HCT116 (cell line): ENCODE data around the gene LRRC4. TPM values are rescaled to one million over a fixed set of nuclear protein-coding genes. Genes with fewer than 3 reads are reported as not detected.

Experiments used
- ATAC-seq: fragments of 200-7000 bp; cut with Tn5 transposase; 2 replicates; pipeline ENCODE4 v1.9.1; 2020; ENCODE audit warnings: mild to moderate bottlenecking, moderate library complexity
- BruUV-seq: library from RNA; stranded (reverse); fragments of 400-500 nt; replicated peaks from 2 replicates; lab custom pipeline; 2021; lab: Mats Ljungman, UMichigan
- CTCF ChIA-PET: fragments of 300-600 bp; sonication (Branson Sonifier 250); formaldehyde crosslinking; loops from one replicate; lab custom pipeline; 2021; ENCODE audit warnings: antibody characterized with exemption; lab: Charles Lee
- POLR2A ChIA-PET: fragments of 300-600, 350-600 bp; sonication (Branson Sonifier 250); formaldehyde crosslinking; loops from one replicate; lab custom pipeline; 2021; ENCODE audit warnings: antibody characterized with exemption; lab: Charles Lee
- RAD21 ChIA-PET, 2 experiments: fragments of 300-600 bp; sonication (Branson Sonifier 250); formaldehyde crosslinking; loops; one replicate each; lab custom pipeline; 2023; ENCODE audit warnings: low total read pairs in 2 of 2; ENCODE audit not compliant: uncharacterized antibody in 2 of 2, unreplicated experiment in 2 of 2, low non-redundant PET in 1 of 2; lab: Charles Lee
- DNase-seq: peaks from one replicate; pipeline ENCODE4 v3.0.0-alpha.2; 2010; ENCODE audit warnings: low read depth, low spot score
- H2AFZ ChIP-seq: fragments of 200-600 bp; shearing (Covaris generic), sonication (generic); 2 replicates; pipeline ENCODE4 v1.6.1; 2017; ENCODE audit warnings: low read depth, mixed run types, mixed read lengths, antibody characterized with exemption, low read length; ENCODE audit not compliant: poor library complexity, severe bottlenecking
- H3K27ac ChIP-seq: 2 replicates; pipeline ENCODE4 v1.5.1; 2012; ENCODE audit warnings: low read depth, low read length
- H3K27me3 ChIP-seq: fragments of 200-600 bp; sonication (generic); 2 replicates; pipeline ENCODE4 v1.6.1; 2016; ENCODE audit warnings: mixed run types, low read length, mixed read lengths; ENCODE audit not compliant: insufficient read depth
- H3K36me3 ChIP-seq, 2 experiments: fragments of 200-500 bp in 1 of 2; fragments of 200-600 bp in 1 of 2; sonication (Bioruptor generic) in 1 of 2; sonication (generic) in 1 of 2; 2 replicates each; pipeline versions ENCODE4 v1.5.1 to v1.6.1; 2014 to 2016; ENCODE audit warnings: low read length in 2 of 2, inconsistent platforms in 1 of 2, mixed read lengths in 1 of 2, mixed run types in 1 of 2; ENCODE audit not compliant: insufficient read depth in 2 of 2, control insufficient read depth in 1 of 2
- H3K4me1 ChIP-seq, 2 experiments: fragments of 200-600 bp in 1 of 2; sonication (generic) in 1 of 2; 2 replicates each; pipeline versions ENCODE4 v1.5.1 to v1.6.1; 2012 to 2017; ENCODE audit warnings: low read length in 2 of 2, inconsistent platforms in 1 of 2, mild to moderate bottlenecking in 1 of 2, mixed read lengths in 1 of 2, mixed run types in 1 of 2, moderate library complexity in 1 of 2; ENCODE audit not compliant: insufficient read depth in 2 of 2, control insufficient read depth in 1 of 2
- H3K4me2 ChIP-seq: fragments of 200-600 bp; sonication (generic); 2 replicates; pipeline ENCODE4 v1.6.1; 2017; ENCODE audit warnings: mixed run types, low read length, mixed read lengths
- H3K4me3 ChIP-seq, 2 experiments: fragments of 200-600 bp in 1 of 2; sonication (generic) in 1 of 2; replicated peaks in 1 of 2; 2 replicates each; pipeline ENCODE4 v1.5.1; 2011 to 2016; ENCODE audit warnings: low read length in 2 of 2, control low read depth in 1 of 2, low read depth in 1 of 2, mild to moderate bottlenecking in 1 of 2, mixed read lengths in 1 of 2, mixed run types in 1 of 2
- H3K79me2 ChIP-seq: fragments of 200-600 bp; sonication (generic); 2 replicates; pipeline ENCODE4 v1.6.1; 2017; ENCODE audit warnings: mild to moderate bottlenecking, mixed run types, low read length, moderate library complexity, mixed read lengths; ENCODE audit not compliant: insufficient read depth
- H3K9ac ChIP-seq: fragments of 200-600 bp; sonication (generic); 2 replicates; pipeline ENCODE4 v1.6.1; 2016; ENCODE audit warnings: low read length, mixed read lengths
- H3K9me2 ChIP-seq: fragments of 200-600 bp; sonication (generic), shearing (Covaris generic); 2 replicates; pipeline ENCODE4 v1.6.1; 2017; ENCODE audit warnings: mixed run types, mild to moderate bottlenecking, moderate library complexity; ENCODE audit not compliant: insufficient read depth
- H3K9me3 ChIP-seq, 2 experiments: fragments of 200-500 bp in 1 of 2; fragments of 200-600 bp in 1 of 2; sonication (Bioruptor generic) in 1 of 2; sonication (generic) in 1 of 2; 2 replicates each; pipeline ENCODE4 v1.6.1; 2014 to 2017; ENCODE audit warnings: low read length in 2 of 2, mixed read lengths in 2 of 2, inconsistent platforms in 1 of 2, low read depth in 1 of 2, mild to moderate bottlenecking in 1 of 2, mixed run types in 1 of 2, moderate library complexity in 1 of 2; ENCODE audit not compliant: control insufficient read depth in 1 of 2, insufficient read depth in 1 of 2
- H4K20me1 ChIP-seq: fragments of 200-600 bp; sonication (generic), shearing (Covaris generic); 2 replicates; pipeline ENCODE4 v1.6.1; 2017; ENCODE audit warnings: mixed run types, mild to moderate bottlenecking, moderate library complexity; ENCODE audit not compliant: insufficient read depth
- ATF3 ChIP-seq: IDR thresholded peaks from 2 replicates; pipeline ENCODE4 v1.6.1; 2012
- CBX3 ChIP-seq: IDR thresholded peaks from 2 replicates; pipeline ENCODE4 v1.6.1; 2012; ENCODE audit warnings: low read depth
- CEBPB ChIP-seq: IDR thresholded peaks from 2 replicates; pipeline ENCODE4 v1.6.1; 2012; ENCODE audit warnings: low read depth
- CTCF ChIP-seq, 3 experiments: fragments of 200-600 bp in 1 of 3; sonication (generic) in 1 of 3; IDR thresholded peaks in 2 of 3; conservative IDR thresholded peaks in 1 of 3; 2 replicates each; pipeline ENCODE4 v1.5.1; 2012 to 2017; ENCODE audit warnings: low read depth in 2 of 3, low read length in 2 of 3, antibody characterized with exemption in 1 of 3, borderline replicate concordance in 1 of 3, control low read depth in 1 of 3, mild to moderate bottlenecking in 1 of 3, mixed read lengths in 1 of 3, mixed run types in 1 of 3, moderate library complexity in 1 of 3; ENCODE audit not compliant: insufficient read depth in 1 of 3
- EGR1 ChIP-seq: IDR thresholded peaks from 2 replicates; pipeline ENCODE4 v1.6.1; 2012; ENCODE audit warnings: low read depth
- ELF1 ChIP-seq: IDR thresholded peaks from 2 replicates; pipeline ENCODE4 v1.6.1; 2012; ENCODE audit warnings: low read depth, borderline replicate concordance
- EZH2 ChIP-seq: fragments of 200-600 bp; sonication (generic); IDR thresholded peaks from 2 replicates; pipeline ENCODE4 v1.6.1; 2017; ENCODE audit warnings: antibody characterized with exemption, mixed run types
- FOSL1 ChIP-seq: IDR thresholded peaks from 2 replicates; pipeline ENCODE4 v1.6.1; 2012; ENCODE audit warnings: low read depth
- JUND ChIP-seq: IDR thresholded peaks from 2 replicates; pipeline ENCODE4 v1.6.1; 2012
- MAX ChIP-seq: IDR thresholded peaks from 2 replicates; pipeline ENCODE4 v1.6.1; 2012
- POLR2AphosphoS5 ChIP-seq: IDR thresholded peaks from 2 replicates; pipeline ENCODE4 v1.6.1; 2011; ENCODE audit warnings: mild to moderate bottlenecking, low read depth, low read length, moderate library complexity
- RAD21 ChIP-seq: IDR thresholded peaks from 2 replicates; pipeline ENCODE4 v1.6.1; 2012; ENCODE audit warnings: low read depth, mild to moderate bottlenecking
- REST ChIP-seq: IDR thresholded peaks from 2 replicates; pipeline ENCODE4 v1.6.1; 2012; ENCODE audit warnings: low read depth
- SP1 ChIP-seq: IDR thresholded peaks from 2 replicates; pipeline ENCODE4 v1.6.1; 2012; ENCODE audit warnings: low read depth
- SRF ChIP-seq: IDR thresholded peaks from 2 replicates; pipeline ENCODE4 v1.6.1; 2012; ENCODE audit warnings: low read depth
- TCF7L2 ChIP-seq: IDR thresholded peaks from 2 replicates; pipeline ENCODE4 v1.7.0; 2011; ENCODE audit warnings: borderline replicate concordance, inconsistent platforms; ENCODE audit not compliant: insufficient read depth, insufficient read length; ENCODE audit errors: extremely low read depth
- YY1 ChIP-seq: IDR thresholded peaks from 2 replicates; pipeline ENCODE4 v1.6.1; 2011; ENCODE audit warnings: low read length, low read depth, moderate library complexity, mild to moderate bottlenecking; ENCODE audit not compliant: insufficient replicate concordance; ENCODE audit errors: extremely low read depth
- ZBTB33 ChIP-seq: IDR thresholded peaks from 2 replicates; pipeline ENCODE4 v1.6.1; 2011; ENCODE audit warnings: mild to moderate bottlenecking, low read length, moderate library complexity; ENCODE audit not compliant: insufficient replicate concordance; ENCODE audit errors: extremely low read depth
- ZFX ChIP-seq: fragments of 450-650 bp; IDR thresholded peaks from 2 replicates; pipeline ENCODE4 v1.6.1; 2017
- ZNF274 ChIP-seq: fragments of 200-500 bp; sonication (Bioruptor generic); IDR thresholded peaks from 2 replicates; pipeline ENCODE4 v1.6.1; 2014; ENCODE audit warnings: mild to moderate bottlenecking, low read depth, low read length, inconsistent platforms
- intact Hi-C: fragments of 100-400 bp; cut with micrococcal nuclease; formaldehyde crosslinking; loops from 2 replicates; pipeline ENCODE4 v1.10.0; 2022
- total RNA-seq: library from RNA; stranded (reverse); gene quantifications from one replicate; pipeline ENCODE4 v1.2.1, GENCODE V29; 2021; ENCODE audit not compliant: unreplicated experiment

LRRC4 gene
- total RNA-seq, 1 experiment from 2014 or later = not detected

GRCh38 chr7:128020159-128020558 is 11.1 kb downstream of the LRRC4 start:
- no TSS peak for BruUV-seq
- intact Hi-C loops = loop anchor here (10.0 kb wide), 1 partner anchor 315 kb away; no protein-coding TSS in a partner anchor
- H3K27ac ChIP-seq = no peak overlapping the region
- H2AFZ ChIP-seq = no peak overlapping the region
- H4K20me1 ChIP-seq = no peaks in the 10 kb centered on the region
- H3K4me3 ChIP-seq = no peak overlapping the region
- 0 out of 4 replicates have a peak, but pooled peaks cover 0 to 4% of the 10 kb centered on the region in 2 experiments for H3K36me3 ChIP-seq
- no peaks in the 10 kb centered on the region for H3K9me2 ChIP-seq
- no peaks in the 10 kb centered on the region for H3K9me3 ChIP-seq
- no peak overlapping the region for H3K4me2 ChIP-seq
- H3K9ac ChIP-seq = no peak overlapping the region
- peak; percentile 79 for ATAC-seq
- RAD21 ChIA-PET = no interaction called here
- CTCF ChIA-PET = interaction anchor here (0.5 to 3.1 kb wide), 6 partner anchors 10 to 189 kb away, joined by 3 to 9 read pairs (median 4); no protein-coding TSS in a partner anchor
- 0 out of 2 replicates have a peak, but pooled peaks cover 3% of the 10 kb centered on the region for H3K79me2 ChIP-seq
- DNase-seq = peak; percentile 31
- POLR2A ChIA-PET = no interaction called here
- peaks cover 0 to 44% of the 10 kb centered on the region in 2 experiments; a peak in 2 of 4 replicates for H3K4me1 ChIP-seq
- no peaks in the 10 kb centered on the region for H3K27me3 ChIP-seq
- TF ChIP-seq SRF (no peak), ATF3 (no peak), POLR2AphosphoS5 (no peak), ELF1 (no peak), CEBPB (0 out of 2 replicates have a peak, but pooled peaks have one; percentile 11), CBX3 (0 out of 2 replicates have a peak, but pooled peaks have one; percentile 20), EZH2 (no peak), REST (no peak), ZFX (no peak), EGR1 (no peak), SP1 (0 out of 2 replicates have a peak, but pooled peaks have one; percentile 14), TCF7L2 (no peak), ZBTB33 (no peak), JUND (no peak), RAD21 (peak; percentile 37), CTCF (IDR thresholded peaks at IDR 0.05 in 2 of 3, conservative IDR thresholded peaks at IDR 0.05 in 1 of 3; ENCODE audit: borderline replicate concordance in 1 of 3, insufficient read depth in 1 of 3, low read depth in 2 of 3, low read length in 2 of 3) (peak; percentile 79 to 99 (median 82)), YY1 (no peak), ZNF274 (no peak), FOSL1 (no peak), MAX (no peak)
